SK-N-SH treated with all-trans-retinoic acid at 6 μM for 48 hours (cell line): ENCODE data around the gene CSHL1.

Source experiments
- ATAC-seq: fragments of 200-7000 bp; cut with Tn5 transposase; 3 replicates; pipeline ENCODE4 v1.9.1; 2020; ENCODE audit warnings: mild to moderate bottlenecking, moderate library complexity
- ARNTL ChIP-seq: fragments of 450-650 bp; formaldehyde crosslinking; IDR thresholded peaks from 2 replicates; pipeline ENCODE4 v1.5.0; 2020; ENCODE audit warnings: low read depth, mild to moderate bottlenecking, moderate library complexity, borderline replicate concordance
- BACH2 ChIP-seq: fragments of 250-450 bp; sonication (Bioruptor Pico); IDR thresholded peaks from 2 replicates; pipeline ENCODE4 v1.9.0; 2021; ENCODE audit warnings: mild to moderate bottlenecking, borderline replicate concordance
- CSDC2 ChIP-seq: fragments of 250-450 bp; sonication (Bioruptor Pico); IDR thresholded peaks from 2 replicates; pipeline ENCODE4 v1.5.0; 2020; ENCODE audit warnings: mild to moderate bottlenecking, moderate library complexity
- GLIS3 ChIP-seq: fragments of 250-450 bp; sonication (Bioruptor Pico); IDR thresholded peaks from 2 replicates; pipeline ENCODE4 v1.5.0; 2020; ENCODE audit warnings: mild to moderate bottlenecking, moderate library complexity
- ISL1 ChIP-seq: fragments of 250-450 bp; sonication (Bioruptor Pico); IDR thresholded peaks from 2 replicates; pipeline ENCODE4 v2.1.2; 2022; ENCODE audit warnings: mild to moderate bottlenecking, moderate library complexity
- OSR1 ChIP-seq: fragments of 250-450 bp; sonication (Bioruptor Pico); IDR thresholded peaks from 2 replicates; pipeline ENCODE4 v1.8.0; 2022; ENCODE audit warnings: moderate library complexity, mild to moderate bottlenecking, inconsistent platforms
- PATZ1 ChIP-seq: fragments of 250-450 bp; sonication (Bioruptor Pico); IDR thresholded peaks from 2 replicates; pipeline ENCODE4 v1.8.0; 2020; ENCODE audit warnings: mild to moderate bottlenecking, moderate library complexity, borderline replicate concordance
- POU6F1 ChIP-seq: fragments of 250-450 bp; sonication (Bioruptor Pico); IDR thresholded peaks from 2 replicates; pipeline ENCODE4 v1.8.0; 2021; ENCODE audit warnings: low read depth, mild to moderate bottlenecking, moderate library complexity, borderline replicate concordance
- PPARA ChIP-seq: fragments of 250-450 bp; sonication (Bioruptor Pico); IDR thresholded peaks from 2 replicates; pipeline ENCODE4 v1.5.0; 2020; ENCODE audit warnings: mild to moderate bottlenecking, borderline replicate concordance
- RARB ChIP-seq: fragments of 250-450 bp; sonication (Bioruptor Pico); IDR thresholded peaks from 2 replicates; pipeline ENCODE4 v1.8.0; 2021; ENCODE audit warnings: mild to moderate bottlenecking, moderate library complexity
- TCF4 ChIP-seq: fragments of 250-450 bp; sonication (Bioruptor Pico); IDR thresholded peaks from 2 replicates; pipeline ENCODE4 v1.8.0; 2021; ENCODE audit warnings: mild to moderate bottlenecking, moderate library complexity, borderline replicate concordance
- TOX ChIP-seq: fragments of 250-450 bp; sonication (Bioruptor Pico); IDR thresholded peaks from 2 replicates; pipeline ENCODE4 v1.8.0; 2021; ENCODE audit warnings: mild to moderate bottlenecking, moderate library complexity, borderline replicate concordance
- TSHZ2 ChIP-seq: fragments of 250-450 bp; sonication (Bioruptor Pico); IDR thresholded peaks from 2 replicates; pipeline ENCODE4 v1.5.0; 2020; ENCODE audit warnings: mild to moderate bottlenecking, moderate library complexity
- ZC3H10 ChIP-seq: fragments of 250-450 bp; sonication (Bioruptor Pico); IDR thresholded peaks from 2 replicates; pipeline ENCODE4 v1.5.1; 2021; ENCODE audit warnings: mild to moderate bottlenecking, moderate library complexity
- ZFP30 ChIP-seq: fragments of 450-650 bp; formaldehyde crosslinking; IDR thresholded peaks from 2 replicates; pipeline ENCODE4 v1.5.0; 2022; ENCODE audit warnings: mild to moderate bottlenecking, moderate library complexity
- ZNF565 ChIP-seq: fragments of 450-650 bp; formaldehyde crosslinking; conservative IDR thresholded peaks from 2 replicates; pipeline ENCODE4 v1.5.0; 2020; ENCODE audit warnings: low read depth, mild to moderate bottlenecking, moderate library complexity
- ZNF70 ChIP-seq: fragments of 450-650 bp; formaldehyde crosslinking; IDR thresholded peaks from 2 replicates; pipeline ENCODE4 v1.5.0; 2020; ENCODE audit warnings: mild to moderate bottlenecking, moderate library complexity
- ZNF8 ChIP-seq: fragments of 450-650 bp; formaldehyde crosslinking; IDR thresholded peaks from 2 replicates; pipeline ENCODE4 v1.5.0; 2020; ENCODE audit warnings: mild to moderate bottlenecking, moderate library complexity
- TF ChIP-seq, protein P1 (sequence below): fragments of 250-450 bp; sonication (Bioruptor Pico); IDR thresholded peaks from 2 replicates; pipeline ENCODE4 v1.5.1; 2020; ENCODE audit warnings: low read depth, mild to moderate bottlenecking, moderate library complexity
- TF ChIP-seq, protein P2 (sequence below): fragments of 250-450 bp; sonication (Bioruptor Pico); IDR thresholded peaks from 2 replicates; pipeline ENCODE4 v1.5.1; 2021; ENCODE audit warnings: mild to moderate bottlenecking, moderate library complexity

Gene CSHL1

GRCh38 chr17:63937319-63937718 is 26.3 kb upstream of the CSHL1 start:
- no peak for ATAC-seq

GRCh38 chr17:63934183-63935112 is 23.4 kb upstream of the CSHL1 start:
- no peak for TF ChIP-seq RARB (CRISPR knock-in tag)
- no peak for TF ChIP-seq TSHZ2 (CRISPR knock-in tag)
- TF ChIP-seq, protein P1, sequence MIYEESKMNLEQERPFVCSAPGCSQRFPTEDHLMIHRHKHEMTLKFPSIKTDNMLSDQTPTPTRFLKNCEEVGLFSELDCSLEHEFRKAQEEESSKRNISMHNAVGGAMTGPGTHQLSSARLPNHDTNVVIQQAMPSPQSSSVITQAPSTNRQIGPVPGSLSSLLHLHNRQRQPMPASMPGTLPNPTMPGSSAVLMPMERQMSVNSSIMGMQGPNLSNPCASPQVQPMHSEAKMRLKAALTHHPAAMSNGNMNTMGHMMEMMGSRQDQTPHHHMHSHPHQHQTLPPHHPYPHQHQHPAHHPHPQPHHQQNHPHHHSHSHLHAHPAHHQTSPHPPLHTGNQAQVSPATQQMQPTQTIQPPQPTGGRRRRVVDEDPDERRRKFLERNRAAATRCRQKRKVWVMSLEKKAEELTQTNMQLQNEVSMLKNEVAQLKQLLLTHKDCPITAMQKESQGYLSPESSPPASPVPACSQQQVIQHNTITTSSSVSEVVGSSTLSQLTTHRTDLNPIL (CRISPR knock-in tag) = no peak
- no peak for TF ChIP-seq ISL1 (CRISPR knock-in tag)
- no peak for TF ChIP-seq ZC3H10
- TF ChIP-seq ZFP30 (CRISPR knock-in tag) = no peak
- TF ChIP-seq ARNTL (CRISPR knock-in tag) = no peak
- TF ChIP-seq TCF4 (CRISPR knock-in tag) = no peak
- TF ChIP-seq GLIS3 (CRISPR knock-in tag) = no peak
- ATAC-seq = no peak

More at GRCh38 chr17:63937319-63937718, 26.3 kb upstream of the CSHL1 start:
- TF ChIP-seq CSDC2 (CRISPR knock-in tag) = no peak
- TF ChIP-seq GLIS3 (CRISPR knock-in tag) = no peak
- no peak for TF ChIP-seq RARB (CRISPR knock-in tag)
- no peak for TF ChIP-seq ZNF70 (CRISPR knock-in tag)
- no peak for TF ChIP-seq TSHZ2 (CRISPR knock-in tag)
- no peak for TF ChIP-seq PPARA (CRISPR knock-in tag)
- TF ChIP-seq, all 23 proteins: peak for 0

GRCh38 chr17:63933598-63933997 is 22.5 kb upstream of the CSHL1 start:
- TF ChIP-seq ZNF565 (CRISPR knock-in tag) (no peak), ZNF70 (CRISPR knock-in tag) (no peak), ZNF8 (CRISPR knock-in tag) (no peak)
- ATAC-seq = no peak

- TF ChIP-seq OSR1 (CRISPR knock-in tag) (no peak), POU6F1 (CRISPR knock-in tag) (no peak), RARB (CRISPR knock-in tag) (no peak), TOX (CRISPR knock-in tag) (no peak), PATZ1 (CRISPR knock-in tag) (no peak), ZFP30 (CRISPR knock-in tag) (no peak), CSDC2 (CRISPR knock-in tag) (no peak), ZNF565 (CRISPR knock-in tag) (no peak), BACH2 (CRISPR knock-in tag) (no peak), ZNF8 (CRISPR knock-in tag) (no peak), PPARA (CRISPR knock-in tag) (no peak)
- TF ChIP-seq, protein P2, sequence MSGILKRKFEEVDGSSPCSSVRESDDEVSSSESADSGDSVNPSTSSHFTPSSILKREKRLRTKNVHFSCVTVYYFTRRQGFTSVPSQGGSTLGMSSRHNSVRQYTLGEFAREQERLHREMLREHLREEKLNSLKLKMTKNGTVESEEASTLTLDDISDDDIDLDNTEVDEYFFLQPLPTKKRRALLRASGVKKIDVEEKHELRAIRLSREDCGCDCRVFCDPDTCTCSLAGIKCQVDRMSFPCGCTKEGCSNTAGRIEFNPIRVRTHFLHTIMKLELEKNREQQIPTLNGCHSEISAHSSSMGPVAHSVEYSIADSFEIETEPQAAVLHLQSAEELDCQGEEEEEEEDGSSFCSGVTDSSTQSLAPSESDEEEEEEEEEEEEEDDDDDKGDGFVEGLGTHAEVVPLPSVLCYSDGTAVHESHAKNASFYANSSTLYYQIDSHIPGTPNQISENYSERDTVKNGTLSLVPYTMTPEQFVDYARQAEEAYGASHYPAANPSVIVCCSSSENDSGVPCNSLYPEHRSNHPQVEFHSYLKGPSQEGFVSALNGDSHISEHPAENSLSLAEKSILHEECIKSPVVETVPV = no peak
- TF ChIP-seq, protein P1 (CRISPR knock-in tag) = no peak
- TF ChIP-seq, all 23 proteins: peak for 0
- ATAC-seq = no peak
Observed at GRCh38 chr17:63932721-63933120, 21.7 kb upstream of the CSHL1 start.
